Suprapubic skin (tissue), 4 donors: Measurements from ENCODE around the gene XAB2.

Experiments used
- EP300 ChIP-seq: sonication (generic); formaldehyde crosslinking; IDR thresholded peaks from one replicate; pipeline ENCODE4 v1.6.1; 2017; ENCODE audit warnings: antibody characterized with exemption
- POLR2A ChIP-seq, 2 donors: fragments of 450-650 bp; IDR thresholded peaks; one replicate each; pipeline ENCODE4 v1.6.1; 2017; ENCODE audit warnings: antibody characterized with exemption in 2 of 2, mild to moderate bottlenecking in 2 of 2, moderate library complexity in 2 of 2
- POLR2AphosphoS5 ChIP-seq, 3 donors: sonication (generic); formaldehyde crosslinking; IDR thresholded peaks; one replicate each; pipeline ENCODE4 v1.6.1; 2017; ENCODE audit warnings: antibody characterized with exemption in 3 of 3
- TF ChIP-seq, protein P1 (sequence below), 2 donors: fragments of 200-600 bp in 1 of 2; fragments of 450-650 bp in 1 of 2; sonication (generic) in 1 of 2; IDR thresholded peaks; one replicate each; pipeline ENCODE4 v1.5.1; 2016 to 2019; ENCODE audit warnings: antibody characterized with exemption in 2 of 2, mild to moderate bottlenecking in 1 of 2, moderate library complexity in 1 of 2

DNA sequence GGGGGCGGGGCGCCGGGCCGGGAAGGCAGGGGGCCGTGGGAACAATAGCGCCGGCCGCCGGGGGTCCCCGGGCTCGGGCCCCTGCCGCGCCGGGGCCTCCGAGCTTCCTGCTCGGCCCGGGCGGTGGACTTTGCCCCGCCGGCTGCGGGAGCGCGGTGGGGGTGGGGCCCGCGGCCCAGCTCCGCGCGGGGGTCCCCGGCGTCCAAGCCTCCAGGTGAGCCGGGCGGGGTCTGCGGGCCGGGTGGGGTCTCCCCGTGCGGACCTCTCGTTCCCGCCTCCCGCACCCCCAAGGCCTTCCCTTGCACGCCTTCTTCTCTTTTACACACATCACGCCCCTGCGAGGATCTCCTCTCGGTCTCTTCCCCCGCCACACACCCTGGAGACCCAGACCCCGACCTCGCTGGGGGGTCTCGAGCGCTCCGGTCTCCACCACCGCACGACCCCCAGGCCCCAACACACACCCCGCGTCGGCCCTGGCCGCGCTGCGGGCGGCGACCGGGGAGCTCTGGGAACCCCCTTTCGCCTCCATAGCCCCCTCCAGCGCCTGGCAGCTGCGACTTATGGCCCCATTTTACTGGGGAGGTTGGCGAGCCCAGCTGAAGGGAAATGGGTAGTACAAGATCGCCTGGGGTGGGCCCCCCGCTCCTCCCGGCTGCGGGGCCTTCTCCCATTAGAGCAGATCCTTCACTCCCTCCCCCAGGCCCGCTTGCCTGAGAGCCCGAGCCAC, 33.0 kb downstream of the XAB2 start:
- TF ChIP-seq, protein P1, sequence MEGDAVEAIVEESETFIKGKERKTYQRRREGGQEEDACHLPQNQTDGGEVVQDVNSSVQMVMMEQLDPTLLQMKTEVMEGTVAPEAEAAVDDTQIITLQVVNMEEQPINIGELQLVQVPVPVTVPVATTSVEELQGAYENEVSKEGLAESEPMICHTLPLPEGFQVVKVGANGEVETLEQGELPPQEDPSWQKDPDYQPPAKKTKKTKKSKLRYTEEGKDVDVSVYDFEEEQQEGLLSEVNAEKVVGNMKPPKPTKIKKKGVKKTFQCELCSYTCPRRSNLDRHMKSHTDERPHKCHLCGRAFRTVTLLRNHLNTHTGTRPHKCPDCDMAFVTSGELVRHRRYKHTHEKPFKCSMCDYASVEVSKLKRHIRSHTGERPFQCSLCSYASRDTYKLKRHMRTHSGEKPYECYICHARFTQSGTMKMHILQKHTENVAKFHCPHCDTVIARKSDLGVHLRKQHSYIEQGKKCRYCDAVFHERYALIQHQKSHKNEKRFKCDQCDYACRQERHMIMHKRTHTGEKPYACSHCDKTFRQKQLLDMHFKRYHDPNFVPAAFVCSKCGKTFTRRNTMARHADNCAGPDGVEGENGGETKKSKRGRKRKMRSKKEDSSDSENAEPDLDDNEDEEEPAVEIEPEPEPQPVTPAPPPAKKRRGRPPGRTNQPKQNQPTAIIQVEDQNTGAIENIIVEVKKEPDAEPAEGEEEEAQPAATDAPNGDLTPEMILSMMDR (IDR thresholded peaks at IDR 0.05): no peak
- no peak for TF ChIP-seq EP300
- no peak for TF ChIP-seq POLR2A (IDR thresholded peaks at IDR 0.05)
- TF ChIP-seq POLR2AphosphoS5 (IDR thresholded peaks at IDR 0.05): no peak
